ACC112 (cell line): ENCODE data around the gene UBE2R2.
"Not testable (repeated sequence)": the region's sequence is repeated elsewhere in the genome, so short reads cannot be mapped to it uniquely, and the experiment has no call there.

Experiments
- H2AFZ ChIP-seq: fragments of 200-600 bp; sonication (generic); one replicate; pipeline ENCODE4 v1.6.0; 2017; ENCODE audit warnings: antibody characterized with exemption, low read length; ENCODE audit not compliant: unreplicated experiment
- H3K27ac ChIP-seq: fragments of 200-600 bp; sonication (generic); 2 replicates; pipeline ENCODE4 v1.5.1; 2014; ENCODE audit warnings: low read depth, mild to moderate bottlenecking, antibody characterized with exemption, low read length, moderate library complexity
- H3K27me3 ChIP-seq: fragments of 200-600 bp; sonication (generic); 2 replicates; pipeline ENCODE4 v1.6.1; 2014; ENCODE audit warnings: mild to moderate bottlenecking, antibody characterized with exemption, low read length, moderate library complexity, mixed read lengths; ENCODE audit not compliant: insufficient read depth
- H3K36me3 ChIP-seq: fragments of 200-600 bp; sonication (generic); 2 replicates; pipeline ENCODE4 v1.6.1; 2016; ENCODE audit warnings: mild to moderate bottlenecking, antibody characterized with exemption, low read length, moderate library complexity, mixed read lengths; ENCODE audit not compliant: insufficient read depth
- H3K4me1 ChIP-seq: fragments of 200-600 bp; sonication (generic); one replicate; pipeline ENCODE4 v1.6.1; 2016; ENCODE audit warnings: low read length, mixed read lengths; ENCODE audit not compliant: insufficient read depth, unreplicated experiment, control insufficient read depth
- H3K4me3 ChIP-seq: fragments of 200-600 bp; sonication (generic); 2 replicates; pipeline ENCODE4 v1.5.1; 2014; ENCODE audit warnings: mild to moderate bottlenecking, low read depth, low read length
- H3K79me2 ChIP-seq: fragments of 200-600 bp; sonication (generic); one replicate; pipeline ENCODE4 v1.6.0; 2016; ENCODE audit warnings: low read length; ENCODE audit not compliant: control insufficient read depth, unreplicated experiment, insufficient read depth

Gene UBE2R2

DNA sequence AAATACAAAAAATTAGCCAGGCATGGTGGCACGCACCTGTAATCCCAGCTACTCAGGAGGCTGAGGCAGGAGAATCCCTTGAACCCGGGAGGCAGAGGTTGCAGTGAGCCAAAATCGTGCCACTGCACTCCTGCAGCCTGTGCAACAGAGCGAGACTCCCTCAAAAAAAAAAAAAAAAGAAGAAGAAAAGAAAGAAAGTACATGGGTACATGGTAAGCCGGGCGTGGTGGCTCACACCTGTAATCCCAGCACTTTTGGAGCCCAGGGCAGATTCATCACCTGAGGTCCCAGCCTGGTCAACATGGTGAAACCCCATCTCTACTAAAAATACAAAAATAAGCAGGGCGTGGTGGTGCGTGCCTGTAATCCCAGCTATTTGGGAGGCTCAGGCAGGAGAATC, 46.1 kb downstream of the UBE2R2 start:
- H3K36me3 ChIP-seq: not testable (repeated sequence)

DNA sequence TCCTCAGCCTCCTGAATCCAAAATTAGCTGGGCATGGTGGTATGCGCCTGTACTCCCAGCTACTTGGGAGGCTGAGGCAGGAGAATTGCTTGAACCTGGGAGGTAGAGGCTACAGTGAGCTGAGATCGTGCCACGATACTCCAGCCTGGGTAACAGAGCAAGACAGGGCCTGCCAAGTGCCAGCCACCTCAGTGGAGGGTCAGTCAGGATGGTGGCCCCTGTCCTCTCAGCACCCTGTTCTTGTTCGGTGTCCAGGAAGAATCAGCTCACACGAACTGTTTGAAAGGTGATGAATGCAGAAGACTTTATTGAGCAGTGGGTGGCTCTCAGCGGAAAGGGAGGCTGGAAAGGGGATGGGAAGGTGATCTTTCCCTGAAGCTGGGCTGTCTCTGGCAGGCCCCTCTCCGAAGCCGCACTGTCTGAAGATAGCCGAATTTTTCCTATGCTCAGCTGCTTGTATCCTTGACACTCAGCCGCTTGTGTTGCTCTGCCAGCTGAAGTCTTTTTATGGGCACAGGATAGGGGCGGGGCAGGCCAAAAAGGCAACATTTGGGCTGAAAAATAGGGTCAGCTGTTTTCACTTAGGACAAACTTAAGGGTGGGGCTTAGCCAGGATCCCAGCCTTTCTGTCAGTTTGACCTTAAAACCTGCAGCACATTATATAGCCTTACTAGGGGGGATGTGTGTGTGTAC, 50.9 kb downstream of the UBE2R2 start:
- H3K27ac ChIP-seq: peak overlapping the region; percentile 56
- no peaks in the 10 kb centered on the region for H3K27me3 ChIP-seq
- no peak overlapping the region for H2AFZ ChIP-seq
- H3K4me1 ChIP-seq: peaks cover 23% of the 10 kb centered on the region
- no peak overlapping the region for H3K4me3 ChIP-seq
- H3K79me2 ChIP-seq: peaks cover 64% of the 10 kb centered on the region
- 0 out of 2 replicates have a peak, but pooled peaks cover 4% of the 10 kb centered on the region for H3K36me3 ChIP-seq

More for the DNA sequence above, 46.1 kb downstream of the UBE2R2 start:
- peaks cover 68% of the 10 kb centered on the region for H3K79me2 ChIP-seq
- not testable (repeated sequence) for H3K4me3 ChIP-seq, H3K27me3 ChIP-seq, H2AFZ ChIP-seq, H3K27ac ChIP-seq
- peaks cover 16% of the 10 kb centered on the region for H3K4me1 ChIP-seq

DNA sequence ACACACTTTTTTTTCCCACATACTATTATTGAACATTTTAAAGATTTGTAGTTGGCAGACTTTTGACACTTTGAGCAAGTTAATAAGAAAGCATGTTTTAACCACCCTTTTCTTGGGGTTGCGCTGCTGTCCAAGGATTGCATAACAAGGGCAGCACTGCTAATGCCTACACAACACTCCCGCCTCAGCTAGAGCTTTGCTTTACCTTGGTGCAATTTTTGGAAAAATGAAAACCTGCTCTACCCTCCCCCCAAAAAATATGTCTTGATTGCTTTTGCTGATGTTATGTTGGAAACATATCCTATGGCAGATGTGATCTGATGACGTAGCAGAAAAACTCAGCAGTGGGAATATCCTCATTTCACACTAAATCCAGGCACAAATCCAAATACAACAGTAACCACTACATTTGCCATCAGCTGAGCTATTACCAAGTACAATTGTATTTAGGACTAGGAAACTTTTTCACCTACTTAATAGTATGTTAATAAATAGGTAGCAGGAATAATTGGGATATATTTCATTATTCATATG, 51.5 kb downstream of the UBE2R2 start:
- H3K79me2 ChIP-seq: peaks cover 70% of the 10 kb centered on the region
- H3K4me3 ChIP-seq: no peak overlapping the region; the same call in 1 of the 2 replicates
- peak overlapping the region; percentile 56 for H3K27ac ChIP-seq
- 0 out of 2 replicates have a peak, but pooled peaks cover 4% of the 10 kb centered on the region for H3K36me3 ChIP-seq
- H3K4me1 ChIP-seq: peaks cover 23% of the 10 kb centered on the region
- H3K27me3 ChIP-seq: no peaks in the 10 kb centered on the region
- no peak overlapping the region for H2AFZ ChIP-seq

DNA sequence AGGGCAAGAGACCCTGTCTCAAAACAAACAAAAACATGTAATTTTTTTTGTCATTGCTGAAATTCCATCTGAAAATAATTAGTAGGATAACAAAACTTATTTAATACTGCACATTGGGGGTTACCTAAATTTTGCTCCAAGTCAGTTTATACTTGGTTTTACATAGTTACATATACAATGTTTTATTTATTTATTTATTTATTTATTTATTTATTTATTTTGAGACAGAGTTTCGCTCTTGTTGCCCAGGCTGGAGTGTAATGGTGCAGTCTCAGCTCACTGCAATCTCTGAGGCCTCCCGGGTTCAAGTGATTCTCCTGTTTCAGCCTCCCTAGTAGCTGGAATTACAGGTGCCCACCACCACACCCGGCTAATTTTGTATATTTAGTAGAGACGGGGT, 52.3 kb downstream of the UBE2R2 start:
- Histone ChIP-seq H3K27ac (peak overlapping the region; percentile 56), H3K79me2 (peaks cover 75% of the 10 kb centered on the region), H3K4me1 (peaks cover 23% of the 10 kb centered on the region)
- H3K4me3 ChIP-seq, H3K27me3 ChIP-seq, H3K36me3 ChIP-seq, H2AFZ ChIP-seq: not testable (repeated sequence)

DNA sequence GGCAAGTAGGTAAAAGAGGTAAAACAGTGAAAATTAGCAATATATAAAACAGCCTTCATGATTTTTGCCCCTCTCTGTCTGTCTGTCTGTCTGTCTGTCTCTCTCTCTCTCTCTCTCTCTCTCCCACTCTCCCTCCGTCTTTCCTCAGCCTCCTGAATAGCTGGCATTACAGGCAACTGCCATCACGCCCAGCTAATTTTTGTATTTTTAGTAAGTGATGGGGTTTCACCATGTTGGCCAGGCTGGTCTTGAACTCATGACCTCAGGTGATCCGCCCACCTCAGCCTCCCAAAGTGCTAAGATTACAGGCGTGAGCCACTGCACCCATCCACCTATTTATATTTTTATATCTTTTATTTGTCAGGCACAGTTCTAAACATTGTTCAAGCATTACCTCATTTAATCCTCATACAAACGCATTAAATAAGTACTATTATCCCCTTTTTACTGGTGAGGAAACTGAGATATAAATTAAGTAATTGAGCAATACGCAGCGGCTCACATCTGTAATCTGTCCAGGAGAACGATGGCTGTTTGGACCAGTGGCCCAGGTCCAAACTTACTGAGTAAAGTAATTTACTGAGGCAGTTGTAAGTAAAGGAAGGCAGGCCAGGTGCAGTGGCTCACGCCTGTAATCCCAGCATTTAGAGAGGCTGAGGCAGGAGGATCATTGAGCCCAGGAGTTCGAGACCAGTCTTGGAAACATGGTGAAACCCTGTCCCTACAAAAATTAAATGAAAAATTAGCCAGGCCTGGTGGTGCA, 60.9 kb downstream of the UBE2R2 start:
- peaks cover 91% of the 10 kb centered on the region for H3K79me2 ChIP-seq
- H3K4me3 ChIP-seq: no peak overlapping the region
- H3K27me3 ChIP-seq: no peaks in the 10 kb centered on the region
- no peaks in the 10 kb centered on the region for H3K36me3 ChIP-seq
- no peak overlapping the region for H2AFZ ChIP-seq
- no peak overlapping the region for H3K27ac ChIP-seq
- peaks cover 13% of the 10 kb centered on the region for H3K4me1 ChIP-seq

DNA sequence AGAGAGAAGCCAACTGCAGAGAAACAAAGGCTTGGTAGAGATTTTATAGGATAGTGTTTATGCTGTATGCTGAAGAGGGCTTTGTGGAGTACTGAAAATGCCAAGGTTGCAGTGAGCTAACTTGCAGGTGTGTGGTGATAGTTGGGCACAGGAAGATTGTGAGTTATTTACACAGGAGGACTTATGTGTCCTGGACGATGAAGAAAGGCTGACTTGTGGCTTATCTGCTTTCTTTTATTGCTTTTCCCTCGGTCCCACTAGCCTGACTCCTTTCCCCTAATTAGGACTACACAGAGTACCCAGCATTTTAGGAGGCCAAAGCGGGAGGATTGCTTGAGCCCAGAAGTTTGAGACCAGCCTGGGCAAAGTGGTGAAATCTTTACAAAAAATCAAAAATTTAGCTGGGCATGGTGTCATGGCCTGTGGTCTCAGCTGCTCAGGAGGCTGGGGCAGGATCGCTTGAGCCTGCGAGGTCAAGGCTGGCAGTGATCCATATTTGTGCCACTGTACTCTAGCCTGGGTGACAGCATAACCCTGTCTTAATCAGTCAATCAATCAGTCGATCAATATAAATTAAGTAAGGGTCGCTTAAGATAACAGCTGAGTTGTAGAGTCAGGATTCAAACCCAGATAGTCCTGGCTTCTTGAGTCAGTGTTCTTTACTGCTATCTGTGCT, 61.9 kb downstream of the UBE2R2 start:
- H3K27me3 ChIP-seq: no peaks in the 10 kb centered on the region
- peaks cover 88% of the 10 kb centered on the region for H3K79me2 ChIP-seq
- H3K36me3 ChIP-seq: no peaks in the 10 kb centered on the region
- H3K27ac ChIP-seq: no peak overlapping the region
- H3K4me1 ChIP-seq: peaks cover 13% of the 10 kb centered on the region
- no peak overlapping the region for H2AFZ ChIP-seq
- H3K4me3 ChIP-seq: no peak overlapping the region

DNA sequence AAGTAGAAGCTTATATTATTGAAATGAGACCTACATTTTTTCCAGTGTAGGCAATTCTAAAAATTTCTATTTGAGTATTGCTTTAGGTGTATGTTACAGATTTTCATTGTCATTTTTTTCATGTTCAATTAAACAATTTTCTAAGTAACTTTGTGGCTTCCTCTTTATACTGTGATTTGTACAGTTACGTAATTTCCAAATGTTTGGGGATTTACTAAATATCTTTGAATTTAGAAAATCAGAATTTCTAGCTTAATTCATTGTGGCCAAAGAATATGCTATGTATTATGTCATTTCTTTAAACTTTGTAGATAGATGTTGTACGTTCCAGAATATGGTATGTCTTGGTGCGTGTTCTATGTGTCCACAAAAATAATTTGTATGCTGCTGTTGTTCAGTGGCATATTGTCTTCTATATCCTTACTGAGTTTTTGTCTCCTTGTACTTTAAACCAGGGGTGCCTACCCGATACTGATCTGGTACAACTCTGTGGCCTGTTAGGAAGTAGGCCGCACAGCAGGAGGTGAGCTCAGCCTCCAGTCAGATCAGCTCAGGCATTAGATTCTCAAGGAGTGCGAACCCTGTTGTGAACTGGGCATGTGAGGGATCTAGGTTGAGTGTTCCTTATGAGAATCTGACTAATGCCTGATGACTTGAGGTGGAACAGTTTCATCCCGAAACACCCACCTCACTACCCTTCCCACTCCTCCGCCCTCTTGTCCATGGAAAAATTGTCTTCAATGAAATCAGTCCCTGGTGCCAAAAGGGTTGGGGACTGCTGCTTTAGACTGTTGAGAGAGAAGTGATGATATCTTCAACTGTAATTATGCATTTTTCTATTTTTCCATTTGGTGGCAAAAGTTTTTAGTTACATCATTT, 63.5 kb downstream of the UBE2R2 start:
- H3K4me1 ChIP-seq: peaks cover 22% of the 10 kb centered on the region
- no peak overlapping the region for H3K4me3 ChIP-seq
- peaks cover 93% of the 10 kb centered on the region for H3K79me2 ChIP-seq
- no peaks in the 10 kb centered on the region for H3K36me3 ChIP-seq
- no peaks in the 10 kb centered on the region for H3K27me3 ChIP-seq
- H2AFZ ChIP-seq: no peak overlapping the region
- no peak overlapping the region for H3K27ac ChIP-seq

DNA sequence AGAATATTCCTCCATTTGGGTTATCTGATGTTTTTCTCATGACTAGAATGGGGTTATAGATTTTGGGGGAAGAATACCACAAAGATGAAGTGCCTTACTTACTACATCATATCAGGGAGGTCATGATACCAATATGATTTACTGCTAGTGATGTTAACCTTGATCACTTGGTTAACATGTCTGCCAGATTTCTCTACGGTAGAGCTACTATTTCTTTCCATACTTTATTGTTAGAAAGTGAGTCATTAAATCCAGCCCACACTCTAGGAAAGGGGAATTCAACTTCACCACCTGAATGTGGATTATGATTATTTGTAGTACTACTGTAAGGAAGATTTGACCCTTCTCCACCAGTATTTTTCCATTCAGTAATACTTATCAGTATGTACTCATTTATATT, 64.7 kb downstream of the UBE2R2 start:
- Histone ChIP-seq H3K27ac (no peak overlapping the region), H3K4me1 (peaks cover 26% of the 10 kb centered on the region), H3K79me2 (peaks cover 93% of the 10 kb centered on the region), H3K27me3 (no peaks in the 10 kb centered on the region), H3K4me3 (no peak overlapping the region), H2AFZ (no peak overlapping the region), H3K36me3 (no peaks in the 10 kb centered on the region)

DNA sequence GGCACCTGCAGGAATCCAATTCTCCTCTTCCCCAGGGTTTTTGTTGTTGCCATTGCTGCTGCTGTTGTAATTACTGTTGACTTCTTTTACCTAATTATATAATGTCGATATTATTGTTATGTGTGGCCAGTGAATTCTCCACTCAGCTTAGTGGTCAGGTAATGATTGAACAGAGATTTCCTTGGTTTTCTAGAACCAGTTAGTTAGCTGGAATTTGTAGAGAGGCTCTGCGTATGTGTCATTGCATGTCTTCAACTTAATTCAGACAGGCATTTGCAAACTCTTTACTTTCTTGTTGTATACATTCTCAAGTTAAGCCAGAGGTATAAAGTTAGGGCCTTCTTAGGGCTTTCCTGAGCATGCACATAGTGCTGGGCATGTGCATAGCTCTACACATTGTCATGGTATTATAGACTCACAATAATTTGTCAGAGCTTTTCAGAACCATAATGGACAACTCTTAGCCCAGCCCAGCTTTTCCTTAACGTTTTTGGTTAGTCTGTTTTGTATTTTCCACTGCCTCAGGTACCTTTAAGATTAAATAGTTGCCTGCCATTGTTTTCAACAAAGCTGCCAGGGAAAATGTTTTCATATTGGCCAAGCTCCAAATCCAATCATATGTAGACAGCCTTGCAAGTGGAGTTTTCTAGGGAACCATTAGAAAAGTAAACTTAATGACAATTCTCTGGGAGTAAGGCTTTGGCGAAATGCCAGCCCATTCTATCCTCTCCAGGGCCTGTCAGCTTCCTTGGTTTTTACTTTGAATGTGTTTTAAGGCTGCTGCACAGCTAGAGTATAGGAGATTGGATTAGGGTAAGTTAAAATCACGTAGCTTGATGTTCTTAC, 68.1 kb downstream of the UBE2R2 start:
- no peak overlapping the region for H3K27ac ChIP-seq
- H3K79me2 ChIP-seq: peaks cover 76% of the 10 kb centered on the region
- H2AFZ ChIP-seq: no peak overlapping the region
- H3K36me3 ChIP-seq: no peaks in the 10 kb centered on the region
- H3K4me1 ChIP-seq: peaks cover 26% of the 10 kb centered on the region
- no peaks in the 10 kb centered on the region for H3K27me3 ChIP-seq
- no peak overlapping the region for H3K4me3 ChIP-seq
